Urothelium cell line (cell line): ENCODE measurements around the gene LHX3.
A peak's percentile ranks its signal among the peaks of the same experiment; 100 is the strongest.

Experiments used
- DNase-seq: peaks from one replicate; pipeline ENCODE4 v3.0.0; 2011; ENCODE audit warnings: low spot score, mixed read lengths
- FAIRE-seq: peaks from 2 replicates; lab custom pipeline; 2011; peaks lifted over from hg19 to GRCh38; lab: Jason Lieb, UNC

LHX3 gene

GRCh38 chr9:136204838-136205706 lies at the start of gene LHX3:
Gene LHX3, minus strand, starts transcription at chr9:136205128. Its CDS starts 116 bp downstream, at chr9:136205012.
- DNase-seq (peak; percentile 67), FAIRE-seq (no peak)

GRCh38 chr9:136253246-136254130 lies 48.6 kb upstream of the LHX3 start:
- no peak for FAIRE-seq
- DNase-seq = no peak

- DNase-seq (no peak), FAIRE-seq (no peak)
Observed at GRCh38 chr9:136252846-136253245, 47.9 kb upstream of the LHX3 start.

GRCh38 chr9:136252281-136252680 lies 47.4 kb upstream of the LHX3 start:
- FAIRE-seq (no peak), DNase-seq (no peak)

GRCh38 chr9:136251264-136252115 lies 46.6 kb upstream of the LHX3 start:
- DNase-seq = no peak
- no peak for FAIRE-seq

- DNase-seq (no peak), FAIRE-seq (no peak)
Observed at GRCh38 chr9:136250676-136251075, 45.7 kb upstream of the LHX3 start.

- DNase-seq (no peak), FAIRE-seq (no peak)
Observed at GRCh38 chr9:136249877-136250559, 45.1 kb upstream of the LHX3 start.

- no peak for FAIRE-seq
- DNase-seq = no peak
Observed at GRCh38 chr9:136248951-136249876, 44.3 kb upstream of the LHX3 start.

- FAIRE-seq (no peak), DNase-seq (no peak)
Observed at GRCh38 chr9:136247947-136248637, 43.2 kb upstream of the LHX3 start.

- no peak for FAIRE-seq
- DNase-seq = no peak
Observed at GRCh38 chr9:136247551-136247916, 42.6 kb upstream of the LHX3 start.

- DNase-seq = no peak
- FAIRE-seq = no peak
Observed at GRCh38 chr9:136246849-136247550, 42.1 kb upstream of the LHX3 start.

- FAIRE-seq = no peak
- DNase-seq = peak; percentile 93
Observed at GRCh38 chr9:136245219-136246150, 40.6 kb upstream of the LHX3 start, which contains the start of gene QSOX2. Gene QSOX2, minus strand, starts transcription at chr9:136245812. Its CDS starts 9 bp downstream, at chr9:136245803.

- DNase-seq (no peak), FAIRE-seq (no peak)
Observed at GRCh38 chr9:136244969-136245218, 40.0 kb upstream of the LHX3 start.

- DNase-seq (no peak), FAIRE-seq (no peak)
Observed at GRCh38 chr9:136244122-136244968, 39.4 kb upstream of the LHX3 start.

GRCh38 chr9:136243631-136244030 lies 38.7 kb upstream of the LHX3 start:
- DNase-seq = no peak
- FAIRE-seq = no peak

- no peak for FAIRE-seq
- no peak for DNase-seq
Observed at GRCh38 chr9:136242918-136243525, 38.1 kb upstream of the LHX3 start.
